ENCODE measurements around the gene ETS2.
"Not testable (repeated sequence)": the region's sequence is repeated elsewhere in the genome, so short reads cannot be mapped to it uniquely, and the experiment has no call there.

ETS2 gene

DNA sequence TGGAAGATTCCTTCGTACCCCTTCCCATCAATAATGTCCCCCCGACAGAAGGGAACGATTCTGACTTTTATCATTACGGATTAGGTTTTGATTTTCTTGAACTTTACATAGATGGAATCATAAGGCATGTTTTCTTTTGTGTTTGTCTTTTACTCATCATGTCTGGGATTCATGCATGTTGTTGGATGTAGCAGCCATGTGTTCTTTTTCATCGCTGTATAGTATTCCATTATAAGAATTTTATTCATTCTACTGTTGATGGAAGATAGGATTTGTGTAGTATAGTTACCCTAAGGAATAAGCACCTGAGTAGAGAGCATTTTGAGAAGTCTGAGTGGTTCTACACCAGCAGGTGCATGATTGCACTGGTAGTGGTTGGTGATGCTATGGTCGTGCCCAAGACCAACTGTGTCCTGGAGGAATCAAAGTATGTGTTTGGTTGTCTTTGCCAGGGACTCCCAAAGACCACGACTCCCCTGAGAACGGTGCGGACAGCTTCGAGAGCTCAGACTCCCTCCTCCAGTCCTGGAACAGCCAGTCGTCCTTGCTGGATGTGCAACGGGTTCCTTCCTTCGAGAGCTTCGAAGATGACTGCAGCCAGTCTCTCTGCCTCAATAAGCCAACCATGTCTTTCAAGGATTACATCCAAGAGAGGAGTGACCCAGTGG is 13.5 kb downstream of the ETS2 start:
- DNase-seq = no peak

DNA sequence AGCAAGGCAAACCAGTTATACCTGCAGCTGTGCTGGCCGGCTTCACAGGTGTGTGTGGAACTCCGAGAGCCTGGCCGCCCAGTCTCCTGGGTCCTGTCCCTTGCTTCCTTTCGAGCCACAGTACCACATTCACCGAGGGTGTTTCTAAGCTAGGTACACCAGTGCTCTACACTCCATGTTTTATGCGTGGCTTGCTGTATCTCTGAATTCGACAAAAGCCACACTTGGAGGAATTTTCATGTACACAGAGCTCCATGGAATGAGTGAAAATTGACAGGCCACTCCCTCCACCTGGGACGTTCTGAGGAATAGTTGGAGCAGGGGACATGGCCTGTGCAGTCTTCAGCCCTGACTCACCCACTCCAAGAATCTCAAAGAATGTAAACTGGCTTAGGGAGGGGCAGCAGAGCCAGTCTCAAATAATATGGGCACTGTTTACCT is 14.0 kb downstream of the ETS2 start:
- no peak for DNase-seq

DNA sequence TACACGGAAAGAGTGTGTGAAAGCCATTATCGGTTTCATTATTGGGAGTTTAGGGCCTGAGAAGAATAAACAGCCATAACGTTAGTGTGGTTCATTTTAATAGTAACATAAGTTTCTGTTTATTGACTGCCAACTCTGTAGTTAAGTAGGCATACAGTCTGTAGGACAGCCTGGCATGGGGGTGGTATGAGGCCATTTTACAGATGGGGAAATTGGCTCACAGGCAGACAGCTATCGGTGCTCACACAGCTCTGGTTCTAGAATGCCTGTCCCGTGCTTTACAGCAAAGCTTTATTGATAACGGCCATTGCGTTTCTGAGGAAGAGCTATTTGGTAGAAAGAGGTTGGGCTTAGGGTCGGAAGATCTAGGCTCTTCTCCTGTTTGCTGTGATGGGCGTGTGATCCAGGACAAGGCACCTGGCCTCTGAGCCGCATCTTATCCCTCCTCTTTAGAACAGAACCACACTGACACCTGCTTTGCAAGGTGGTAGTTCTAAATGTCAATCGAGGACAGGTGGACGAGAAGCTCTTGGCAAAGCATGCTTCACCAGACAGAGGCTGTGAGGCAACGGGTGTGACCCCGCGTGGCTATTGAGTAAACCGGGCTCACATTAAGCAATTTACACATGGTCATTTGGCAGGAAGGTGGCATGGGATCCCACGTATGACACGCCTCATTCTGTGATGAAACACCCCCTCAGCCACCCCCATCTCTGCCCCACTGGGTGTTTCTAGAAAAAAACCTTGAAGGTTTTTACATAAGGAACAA is 14.9 kb downstream of the ETS2 start:
- DNase-seq = no peak

DNA sequence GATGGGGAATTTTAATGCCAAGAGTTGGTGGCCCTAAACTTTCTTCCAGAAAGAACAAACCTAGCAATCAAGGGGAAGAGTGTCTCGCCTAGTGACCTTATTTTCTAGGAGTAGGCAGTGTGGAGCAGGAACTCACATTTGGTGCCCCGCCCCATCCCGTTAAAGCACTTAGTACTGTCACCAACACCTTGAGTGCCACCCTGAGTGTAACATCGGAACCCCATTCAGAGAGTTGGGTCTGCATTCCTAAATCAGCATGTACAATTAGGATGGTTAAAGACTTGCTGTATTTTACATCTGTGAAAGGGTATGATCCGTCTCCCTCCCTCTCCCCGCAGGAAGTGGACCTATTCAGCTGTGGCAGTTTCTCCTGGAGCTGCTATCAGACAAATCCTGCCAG is 15.5 kb downstream of the ETS2 start:
- no peak for DNase-seq

DNA sequence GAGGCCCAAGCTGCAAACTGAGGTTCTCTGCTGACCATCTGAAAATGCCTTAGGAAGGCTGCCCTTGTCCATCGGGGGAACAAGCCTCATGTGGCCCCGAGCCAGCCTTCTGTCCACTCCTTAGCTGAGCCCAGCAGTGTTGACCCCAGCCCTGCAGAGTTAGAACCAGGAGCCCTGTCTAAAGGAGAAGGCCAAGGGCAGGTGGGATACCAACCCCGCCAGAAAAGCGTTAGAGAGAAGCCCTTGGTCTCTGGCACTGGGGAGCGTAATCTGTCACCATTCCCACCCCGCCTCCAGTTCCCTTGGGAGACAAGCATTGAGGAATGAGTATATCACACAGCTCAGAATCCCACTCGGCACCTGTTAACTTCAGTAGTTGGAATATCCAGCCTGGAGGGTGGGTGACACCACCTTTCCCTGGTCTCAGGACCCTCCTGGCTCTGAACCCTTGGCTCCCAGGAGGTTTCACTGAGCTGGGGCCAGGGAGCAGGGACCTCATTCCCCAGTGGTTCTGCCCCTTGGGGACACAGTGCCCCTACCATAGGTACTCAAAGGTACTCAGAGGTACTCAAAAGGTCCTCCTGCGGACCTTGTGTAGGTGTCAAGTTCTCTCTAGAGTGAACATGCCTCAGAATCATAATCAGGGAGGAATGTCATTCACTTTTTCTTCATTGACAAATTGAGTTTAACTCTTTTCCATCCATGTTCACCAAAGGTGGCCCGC is 16.4 kb downstream of the ETS2 start:
- DNase-seq = no peak

DNA sequence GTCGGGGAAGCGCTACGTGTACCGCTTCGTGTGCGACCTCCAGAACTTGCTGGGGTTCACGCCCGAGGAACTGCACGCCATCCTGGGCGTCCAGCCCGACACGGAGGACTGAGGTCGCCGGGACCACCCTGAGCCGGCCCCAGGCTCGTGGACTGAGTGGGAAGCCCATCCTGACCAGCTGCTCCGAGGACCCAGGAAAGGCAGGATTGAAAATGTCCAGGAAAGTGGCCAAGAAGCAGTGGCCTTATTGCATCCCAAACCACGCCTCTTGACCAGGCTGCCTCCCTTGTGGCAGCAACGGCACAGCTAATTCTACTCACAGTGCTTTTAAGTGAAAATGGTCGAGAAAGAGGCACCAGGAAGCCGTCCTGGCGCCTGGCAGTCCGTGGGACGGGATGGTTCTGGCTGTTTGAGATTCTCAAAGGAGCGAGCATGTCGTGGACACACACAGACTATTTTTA is 17.1 kb downstream of the ETS2 start:
- DNase-seq = no peak

DNA sequence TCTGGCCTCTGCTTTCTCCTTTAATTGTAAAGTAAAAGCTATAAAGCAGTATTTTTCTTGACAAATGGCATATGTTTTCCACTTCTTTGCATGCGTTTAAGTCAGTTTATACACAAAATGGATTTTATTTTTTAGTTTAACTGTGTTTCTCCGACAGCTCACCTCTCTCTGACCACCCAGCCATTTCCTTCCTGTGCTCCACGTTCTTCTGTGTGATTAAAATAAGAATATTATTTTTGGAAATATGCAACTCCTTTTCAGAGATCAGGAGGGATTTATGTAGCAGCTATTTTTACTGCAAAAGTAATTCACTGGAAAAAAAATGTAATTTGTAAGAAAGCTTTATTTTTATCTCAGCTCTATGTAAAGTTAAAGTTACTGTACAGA is 18.0 kb downstream of the ETS2 start:
- DNase-seq = no peak

DNA sequence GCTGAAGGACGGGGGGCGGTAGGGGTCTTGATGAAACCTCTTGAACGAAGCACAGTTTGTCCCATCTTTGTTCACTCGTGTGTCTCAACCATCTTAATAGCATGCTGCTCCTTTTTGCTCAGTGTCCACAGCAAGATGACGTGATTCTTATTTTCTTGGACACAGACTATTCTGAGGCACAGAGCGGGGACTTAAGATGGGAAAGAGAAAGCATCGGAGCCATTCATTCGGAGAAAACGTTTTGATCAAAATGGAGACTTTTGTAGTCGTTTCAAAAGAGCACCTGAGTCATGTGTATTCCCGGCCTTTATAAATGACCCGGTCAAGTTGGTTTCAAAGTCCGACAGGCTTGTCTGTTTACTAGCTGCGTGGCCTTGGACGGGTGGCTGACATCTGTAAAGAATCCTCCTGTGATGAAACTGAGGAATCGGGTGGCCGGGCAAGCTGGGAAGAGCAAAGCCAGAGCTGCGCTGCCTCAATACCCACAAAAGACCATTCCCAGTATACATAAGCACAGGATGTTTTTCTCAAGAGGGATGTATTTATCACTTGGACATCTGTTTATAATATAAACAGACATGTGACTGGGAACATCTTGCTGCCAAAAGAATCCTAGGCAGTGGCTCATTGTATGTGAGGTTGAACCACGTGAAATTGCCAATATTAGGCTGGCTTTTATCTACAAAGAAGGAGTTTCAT is 18.5 kb downstream of the ETS2 start:
- DNase-seq = no peak

DNA sequence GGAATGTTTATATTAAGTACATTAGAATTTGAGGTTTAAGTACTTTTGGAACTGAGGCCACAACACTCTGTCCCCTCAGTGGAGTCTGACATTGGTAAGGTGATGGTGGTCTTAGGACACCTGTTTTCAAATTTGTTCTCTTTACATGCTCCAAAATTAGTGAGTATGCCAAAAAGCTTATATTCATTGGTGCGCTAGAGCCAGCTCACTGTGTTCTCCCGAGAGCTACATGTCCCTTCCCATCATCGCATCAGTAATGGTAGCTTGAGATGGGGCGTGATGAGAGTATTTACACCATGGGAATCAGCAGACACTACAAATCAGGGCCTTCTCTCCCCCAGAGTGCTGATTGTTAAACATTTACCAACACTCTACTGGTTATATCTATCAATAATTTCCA is 19.5 kb downstream of the ETS2 start:
- no peak for DNase-seq

DNA sequence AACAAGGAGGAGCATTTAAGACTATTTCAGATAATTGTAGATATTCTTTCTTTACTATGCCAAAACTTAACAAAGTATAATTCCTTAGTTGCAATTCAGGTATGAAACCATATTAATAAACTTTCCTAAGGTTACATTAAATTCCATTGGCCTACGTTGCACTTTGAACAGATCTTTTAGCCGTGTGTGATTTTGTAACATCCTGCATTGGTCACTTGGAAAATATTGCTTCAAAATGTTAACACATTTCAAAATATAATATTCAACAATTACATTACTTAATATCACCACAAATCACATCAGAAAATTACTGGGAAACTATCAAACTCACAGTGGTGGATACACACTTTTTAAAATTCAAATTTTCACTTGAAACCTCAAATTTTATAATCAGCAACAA is 20.2 kb downstream of the ETS2 start:
- DNase-seq = no peak

DNA sequence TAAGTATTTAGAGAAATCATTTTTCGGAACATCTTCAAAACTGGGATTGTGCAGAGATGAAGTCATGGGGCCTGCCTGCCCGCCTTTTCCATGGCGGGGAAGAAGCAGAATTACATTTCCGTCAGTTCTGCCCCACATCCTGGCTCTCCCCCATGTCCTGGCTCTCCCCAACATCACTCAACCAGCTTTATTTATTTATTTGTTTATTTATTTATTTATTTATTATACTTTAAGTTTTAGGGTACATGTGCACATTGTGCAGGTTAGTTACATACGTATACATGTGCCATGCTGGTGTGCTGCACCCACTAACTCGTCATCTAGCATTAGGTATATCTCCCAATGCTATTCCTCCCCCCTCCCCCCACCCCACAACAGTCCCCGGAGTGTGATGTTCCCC is 22.4 kb downstream of the ETS2 start:
- not testable (repeated sequence) for DNase-seq

DNA sequence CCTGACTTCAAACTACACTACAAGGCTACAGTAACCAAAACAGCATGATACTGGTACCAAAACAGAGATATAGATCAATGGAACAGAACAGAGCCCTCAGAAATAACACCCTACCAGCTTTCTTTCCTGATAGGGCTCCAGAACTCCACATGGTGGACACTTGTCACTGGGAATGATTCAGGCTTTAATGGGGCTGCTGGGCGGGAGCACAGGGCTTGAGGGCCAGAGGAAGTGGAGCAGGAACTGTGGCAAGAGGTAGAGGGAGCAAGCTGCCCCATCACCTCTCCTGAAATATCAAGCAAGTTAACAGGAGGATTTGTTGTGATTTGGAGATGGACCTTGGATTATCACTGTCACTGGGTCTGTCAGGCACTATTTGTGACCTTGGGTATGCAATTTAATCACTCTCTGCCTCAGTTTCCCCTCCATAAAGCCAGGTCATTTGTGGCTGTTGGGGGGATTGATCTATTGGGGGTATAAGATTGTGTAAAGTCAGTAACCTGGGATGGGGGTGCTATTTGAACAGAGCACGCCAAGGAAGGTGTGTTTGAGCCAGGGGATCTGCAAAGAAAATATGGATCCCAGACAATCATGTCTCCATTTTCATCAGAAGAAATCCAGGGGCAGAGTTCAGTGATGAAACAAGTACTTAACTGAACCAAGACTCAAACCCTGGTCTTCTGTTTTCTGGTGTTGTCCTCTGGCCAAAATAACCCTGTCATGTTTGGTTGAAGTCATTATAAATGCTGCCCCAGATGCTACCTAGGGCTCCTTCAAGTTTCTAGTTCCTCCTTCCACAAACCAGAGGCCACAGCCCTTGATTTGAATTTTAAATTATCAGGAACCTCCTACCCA is 25.2 kb downstream of the ETS2 start:
- no peak for DNase-seq

DNA sequence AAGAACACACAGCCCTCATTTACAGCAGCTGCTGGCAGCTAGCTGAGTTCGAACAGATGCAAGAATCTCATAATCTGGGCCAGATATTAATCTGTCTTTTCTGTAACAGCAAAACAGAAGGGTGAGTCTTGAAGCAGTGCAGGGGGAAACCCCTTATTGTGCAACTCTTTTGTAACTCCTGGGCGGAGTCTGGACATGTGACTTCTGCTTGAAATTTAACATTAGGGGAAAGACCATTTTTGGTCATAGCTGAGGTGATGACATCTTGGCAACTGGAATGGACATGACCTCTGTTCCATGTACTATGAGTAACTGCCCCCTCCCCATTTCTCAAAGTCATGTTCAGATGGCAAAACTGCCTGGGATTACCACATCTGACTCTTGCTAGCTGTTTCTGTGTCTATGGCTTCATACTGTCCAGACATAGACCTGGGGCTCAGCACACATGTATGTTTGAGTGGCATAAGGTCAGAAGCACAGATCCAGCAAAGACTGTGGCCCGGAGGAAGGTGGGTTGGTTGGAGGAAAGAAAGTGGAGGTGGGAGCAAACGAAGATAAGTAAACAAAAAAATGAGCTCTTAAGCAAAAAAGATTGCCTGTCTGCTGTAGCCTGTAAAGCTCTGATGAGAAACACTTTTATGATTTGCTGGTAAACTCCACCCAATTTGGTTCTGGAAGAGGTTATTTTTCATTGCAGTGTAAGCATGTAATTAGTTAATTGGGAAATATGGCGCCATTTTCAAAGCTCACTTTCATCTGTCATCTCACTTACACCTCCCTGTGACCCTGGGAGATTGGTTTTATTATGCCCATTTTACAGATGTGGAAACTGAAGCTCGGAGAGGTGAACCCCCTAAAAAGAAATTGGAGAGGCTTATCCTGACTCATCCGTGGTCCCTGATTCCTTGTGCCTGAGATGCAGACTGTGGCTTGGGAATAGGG is 26.1 kb downstream of the ETS2 start:
- DNase-seq = peak; percentile 77

DNA sequence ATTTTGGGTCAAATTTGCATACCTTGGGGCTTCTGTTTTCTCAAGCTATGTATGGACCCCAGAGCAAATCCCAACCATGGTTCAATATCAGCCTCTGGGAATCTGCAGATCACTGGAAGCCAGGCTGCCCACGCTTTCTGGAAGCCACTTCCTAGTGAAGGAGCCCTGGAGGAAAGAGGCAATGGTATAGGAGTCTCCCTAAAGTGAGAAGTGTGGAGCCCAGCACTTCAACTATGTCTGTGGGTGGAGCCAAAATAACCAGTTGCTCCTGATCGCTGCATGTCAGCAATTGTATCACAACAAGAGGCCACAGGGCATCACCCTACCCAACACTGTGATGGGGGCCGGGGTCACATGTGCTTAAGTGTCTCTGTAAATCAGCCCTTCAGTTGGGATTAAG is 26.9 kb downstream of the ETS2 start:
- no peak for DNase-seq

DNA sequence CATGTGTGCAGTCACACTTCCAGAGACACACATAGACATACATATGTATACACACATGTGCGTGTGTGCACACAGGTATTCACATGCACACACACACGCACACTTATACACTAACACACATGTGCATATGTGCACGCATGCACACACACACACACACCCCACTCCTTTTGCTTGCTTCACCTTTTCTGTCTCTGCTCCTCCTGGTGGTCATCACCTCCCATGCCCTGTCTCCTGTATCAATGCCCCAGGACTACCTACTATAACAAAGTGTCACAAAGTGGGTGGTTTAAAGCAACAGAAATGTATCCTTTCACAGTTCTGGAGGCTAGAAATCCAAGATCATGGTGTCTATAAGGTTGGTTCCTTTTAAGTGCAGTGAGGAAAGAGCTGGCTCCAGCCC is 27.4 kb downstream of the ETS2 start:
- no peak for DNase-seq

DNA sequence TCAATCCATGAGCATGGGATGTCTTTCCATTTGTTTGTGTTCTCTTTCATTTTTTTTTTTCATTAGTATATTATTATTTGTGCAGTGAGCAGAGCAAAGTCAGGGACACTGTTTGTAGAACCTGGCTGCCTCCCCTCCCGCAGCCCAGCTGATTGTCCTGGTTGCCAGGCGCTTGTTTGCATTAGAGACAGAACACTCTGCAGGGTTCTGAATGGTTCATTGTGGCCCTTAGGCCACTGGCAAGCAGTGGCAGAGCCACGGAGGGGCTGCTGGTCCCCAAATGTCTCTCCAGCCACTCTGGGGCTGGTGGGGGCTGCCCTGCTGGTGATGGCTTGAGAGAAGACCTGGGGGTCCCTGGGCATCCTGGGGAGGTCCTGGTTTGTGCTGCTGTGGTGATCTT is 29.0 kb downstream of the ETS2 start:
- no peak for DNase-seq

DNA sequence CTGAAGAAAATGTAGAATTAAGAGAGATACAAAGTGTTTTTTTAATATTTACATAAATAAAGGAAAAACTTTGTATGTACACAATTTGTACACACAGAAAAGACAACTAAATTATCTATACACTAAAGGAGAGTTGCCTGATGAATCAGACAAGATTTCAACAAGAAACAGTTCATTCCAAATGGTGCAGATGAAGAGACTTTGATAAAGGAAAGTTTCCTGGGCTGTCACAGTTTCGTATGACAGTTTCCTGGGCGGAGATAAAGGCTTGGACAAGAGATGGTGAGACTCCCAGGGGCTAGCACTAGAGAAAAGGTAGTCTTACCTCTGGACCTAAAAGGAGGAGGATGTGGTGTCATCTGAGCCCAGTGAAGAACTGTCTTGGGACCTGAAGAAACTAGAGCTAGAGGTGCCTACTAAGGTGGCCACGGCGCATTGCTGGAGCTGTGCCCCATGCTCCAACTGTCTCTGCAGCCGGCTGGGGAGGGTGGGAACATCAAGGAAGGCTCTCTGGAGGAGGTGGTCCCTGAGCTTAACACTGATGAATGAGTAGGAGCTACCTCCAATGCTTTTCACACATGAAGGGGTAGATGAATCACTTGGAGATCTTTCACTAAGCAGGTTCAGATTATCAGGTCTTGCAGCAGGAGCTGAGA is 32.2 kb downstream of the ETS2 start:
- no peak for DNase-seq

DNA sequence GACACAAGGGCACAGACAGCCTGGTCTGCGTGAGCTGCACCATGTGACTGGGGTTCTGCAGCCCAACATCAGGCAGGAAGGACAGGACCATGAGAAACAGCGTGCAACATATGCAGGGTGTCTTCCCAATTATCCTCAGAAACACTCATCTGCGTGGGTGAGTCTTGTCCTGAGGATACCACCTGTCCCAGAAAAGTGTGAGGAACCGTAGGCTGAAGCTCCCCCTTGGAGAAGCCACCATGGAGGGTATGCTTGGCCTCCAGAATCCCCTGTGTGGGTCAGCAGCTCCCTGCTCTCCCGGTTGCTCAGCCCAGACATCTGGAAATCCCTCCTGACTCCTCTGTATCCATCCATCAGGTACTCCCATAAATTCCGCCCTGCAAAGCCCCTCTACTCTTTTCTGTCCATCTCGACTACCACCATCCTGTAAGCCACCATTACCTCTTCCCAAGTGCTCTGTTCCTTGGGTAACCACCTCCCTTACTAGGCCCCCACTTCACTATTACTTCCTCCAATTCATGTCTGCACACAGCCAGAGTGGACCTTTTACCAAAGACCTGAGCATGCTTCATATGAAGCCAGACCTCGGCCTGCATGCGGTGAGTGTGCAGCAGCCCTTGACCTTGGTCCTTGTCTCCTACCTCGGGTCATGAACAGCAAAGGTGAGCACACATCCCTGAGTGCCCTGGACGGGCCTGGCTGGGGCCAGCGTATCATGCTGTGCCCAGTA is 33.0 kb downstream of the ETS2 start:
- DNase-seq = no peak

DNA sequence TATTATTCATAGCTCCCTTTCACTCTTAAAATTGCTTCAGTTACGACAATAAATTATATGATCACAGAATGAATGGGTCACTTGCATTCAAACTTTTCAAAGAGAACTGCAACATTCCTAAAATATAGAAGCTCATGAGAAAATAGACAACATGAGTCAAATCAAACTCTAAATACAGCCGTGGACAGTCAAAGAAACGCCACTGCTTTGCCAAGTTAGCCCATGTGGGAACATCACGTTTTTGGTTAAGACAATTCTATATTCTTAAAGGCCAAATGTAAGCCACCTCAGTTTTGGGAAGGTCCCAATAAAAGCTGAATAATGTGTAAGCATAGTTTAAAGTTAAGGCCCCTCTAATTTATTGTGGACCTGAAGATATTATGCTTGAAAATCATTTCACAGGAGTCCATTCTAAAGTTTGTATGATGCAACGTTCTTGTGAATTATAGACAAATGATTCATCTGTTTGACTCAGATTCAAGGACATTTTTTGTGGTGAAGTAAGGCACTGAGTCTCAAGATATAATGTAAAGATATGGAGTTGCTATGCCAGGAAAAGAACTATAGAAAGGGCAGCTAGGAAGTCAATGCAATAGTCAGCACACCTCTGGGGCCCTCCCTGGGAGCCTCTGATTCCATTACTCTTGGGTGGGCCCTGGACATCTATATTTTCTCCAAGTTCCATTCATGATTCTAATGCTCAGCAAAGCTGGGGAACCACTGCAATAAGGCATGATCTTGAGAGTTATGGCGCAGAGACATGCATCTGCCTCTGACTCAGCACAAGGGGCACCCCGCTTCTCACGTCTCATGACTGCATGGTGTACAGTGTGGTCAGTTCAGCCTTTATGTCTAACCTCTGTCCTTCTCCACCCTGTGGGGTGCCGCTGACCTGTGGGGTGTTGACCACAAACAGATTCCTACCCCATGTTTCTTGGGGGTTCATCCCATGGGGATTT is 33.9 kb downstream of the ETS2 start:
- DNase-seq = peak; percentile 26

All from activated CD4-positive, alpha-beta T cell treated with anti-CD3 and anti-CD28 coated beads, Interleukin-2, amount 50 U/mL, for 16 hours (primary cell).